ENCODE measurements around the gene PYGB.

GRCh38 chr20:25275813-25276532 is 28.1 kb downstream of the PYGB start:
- TF ChIP-seq CTCF (IDR thresholded peaks at IDR 0.05; ENCODE audit: poor library complexity), result no peak
- TF ChIP-seq EZH2 (IDR thresholded peaks at IDR 0.05; ENCODE audit: borderline replicate concordance), result no peak
- no peak for TF ChIP-seq EZH2phosphoT487 (IDR thresholded peaks at IDR 0.05; ENCODE audit: low read depth, severe bottlenecking, unreplicated experiment)

All from hepatocyte (in vitro differentiated cells).